ENCODE results near the gene NPTN. TPM values are rescaled to one million over a fixed set of nuclear protein-coding genes. Genes with fewer than 3 reads are reported as not detected.

The NPTN gene
- polyA plus RNA-seq, 3 donors = 86.5 to 137 (median 88.0) TPM

- Mint-ChIP-seq H3K36me3 (no peaks in the 10 kb centered on the region), H3K27ac (no peak overlapping the region), H3K4me1 (no peaks in the 10 kb centered on the region), H3K4me3 (no peak overlapping the region), H3K27me3 (ENCODE audit: low read depth in 3 of 3) (peaks cover 26 to 32% (median 31%) of the 10 kb centered on the region in 3 donors), H3K9me3 (peaks cover 0 to 2% (median 0%) of the 10 kb centered on the region in 7 donors)
- intact Hi-C loops (cut with micrococcal nuclease) = no loop called here
- H3K36me3 ChIP-seq (replicated peaks in 1 of 2; ENCODE audit: control insufficient read depth in 1 of 2, insufficient read depth in 2 of 2, low read length in 2 of 2) = no peaks in the 10 kb centered on the region
- DNase-seq = no peak
- H3K9me3 ChIP-seq (replicated peaks in 1 of 2; ENCODE audit: control insufficient read depth in 1 of 2, insufficient read depth in 1 of 2, low read length in 2 of 2) = no peaks in the 10 kb centered on the region
- WGBS (ENCODE audit: insufficient coverage) = no CpG with 5 or more reads among the region's 2 CpGs
- no peak overlapping the region for H2AFZ ChIP-seq (ENCODE audit: insufficient read depth, low read depth, low read length, poor library complexity, severe bottlenecking)
- H3K9ac ChIP-seq (ENCODE audit: insufficient read depth, low read length, poor library complexity, severe bottlenecking) = no peak overlapping the region
- no peak overlapping the region for H3K27ac ChIP-seq (ENCODE audit: low read depth in 1 of 2, low read length in 2 of 2)
- H3K4me2 ChIP-seq (replicated peaks; ENCODE audit: extremely low read depth, low read length, poor library complexity, severe bottlenecking) = no peak overlapping the region
- no peaks in the 10 kb centered on the region for H4K20me1 ChIP-seq (ENCODE audit: insufficient read depth, low read length)
- TF ChIP-seq, protein P1, sequence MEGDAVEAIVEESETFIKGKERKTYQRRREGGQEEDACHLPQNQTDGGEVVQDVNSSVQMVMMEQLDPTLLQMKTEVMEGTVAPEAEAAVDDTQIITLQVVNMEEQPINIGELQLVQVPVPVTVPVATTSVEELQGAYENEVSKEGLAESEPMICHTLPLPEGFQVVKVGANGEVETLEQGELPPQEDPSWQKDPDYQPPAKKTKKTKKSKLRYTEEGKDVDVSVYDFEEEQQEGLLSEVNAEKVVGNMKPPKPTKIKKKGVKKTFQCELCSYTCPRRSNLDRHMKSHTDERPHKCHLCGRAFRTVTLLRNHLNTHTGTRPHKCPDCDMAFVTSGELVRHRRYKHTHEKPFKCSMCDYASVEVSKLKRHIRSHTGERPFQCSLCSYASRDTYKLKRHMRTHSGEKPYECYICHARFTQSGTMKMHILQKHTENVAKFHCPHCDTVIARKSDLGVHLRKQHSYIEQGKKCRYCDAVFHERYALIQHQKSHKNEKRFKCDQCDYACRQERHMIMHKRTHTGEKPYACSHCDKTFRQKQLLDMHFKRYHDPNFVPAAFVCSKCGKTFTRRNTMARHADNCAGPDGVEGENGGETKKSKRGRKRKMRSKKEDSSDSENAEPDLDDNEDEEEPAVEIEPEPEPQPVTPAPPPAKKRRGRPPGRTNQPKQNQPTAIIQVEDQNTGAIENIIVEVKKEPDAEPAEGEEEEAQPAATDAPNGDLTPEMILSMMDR (IDR thresholded peaks at IDR 0.05) = no peak
- no peaks in the 10 kb centered on the region for H3K79me2 ChIP-seq (ENCODE audit: insufficient read depth, low read length)
- H3K4me3 ChIP-seq (replicated peaks in 1 of 3; ENCODE audit: low read depth in 2 of 3, low read length in 3 of 3) = no peak overlapping the region
- H3K4me1 ChIP-seq (ENCODE audit: control insufficient read depth in 1 of 2, insufficient read depth in 2 of 2, low read length in 2 of 2) = no peaks in the 10 kb centered on the region
- H3K27me3 ChIP-seq (ENCODE audit: control insufficient read depth in 2 of 2, insufficient read depth in 2 of 2, low read length in 2 of 2) = peaks cover 9 to 13% of the 10 kb centered on the region in 2 donors
These were observed 44.5 kb upstream of the NPTN start for GRCh38 chr15:73677733-73678132.

DNA sequence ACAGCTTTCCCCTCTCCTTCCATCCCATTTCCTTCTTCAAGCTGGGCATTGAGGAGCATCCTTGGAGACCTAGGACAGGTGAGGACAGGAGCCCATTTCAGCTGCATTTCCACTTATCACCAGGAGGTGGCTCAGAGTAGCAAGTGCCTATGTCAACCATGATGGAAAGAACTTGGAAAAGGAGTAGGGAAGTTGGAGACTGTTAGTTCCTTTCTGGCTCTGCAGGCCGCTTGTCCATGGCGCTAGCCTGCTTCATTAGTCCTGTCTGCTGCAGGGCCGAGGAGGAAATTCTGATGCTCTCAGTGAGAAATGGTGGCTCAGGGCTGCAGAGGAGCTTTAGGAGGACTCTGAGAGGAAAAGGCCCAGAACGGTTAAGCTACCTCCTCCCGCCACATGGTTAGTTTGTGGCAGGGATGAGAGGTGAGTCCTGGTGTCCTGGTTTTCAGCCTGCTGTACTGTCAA, 44.0 kb upstream of the NPTN start:
- Histone ChIP-seq H3K27ac (ENCODE audit: low read depth in 1 of 2, low read length in 2 of 2) (no peak overlapping the region), H3K4me3 (replicated peaks in 1 of 3; ENCODE audit: low read depth in 2 of 3, low read length in 3 of 3) (no peak overlapping the region), H3K36me3 (replicated peaks in 1 of 2; ENCODE audit: control insufficient read depth in 1 of 2, insufficient read depth in 2 of 2, low read length in 2 of 2) (no peaks in the 10 kb centered on the region), H2AFZ (ENCODE audit: insufficient read depth, low read depth, low read length, poor library complexity, severe bottlenecking) (no peak overlapping the region), H3K9me3 (replicated peaks in 1 of 2; ENCODE audit: control insufficient read depth in 1 of 2, insufficient read depth in 1 of 2, low read length in 2 of 2) (no peaks in the 10 kb centered on the region), H4K20me1 (ENCODE audit: insufficient read depth, low read length) (no peaks in the 10 kb centered on the region), H3K9ac (ENCODE audit: insufficient read depth, low read length, poor library complexity, severe bottlenecking) (no peak overlapping the region), H3K4me1 (ENCODE audit: control insufficient read depth in 1 of 2, insufficient read depth in 2 of 2, low read length in 2 of 2) (no peaks in the 10 kb centered on the region), H3K27me3 (ENCODE audit: control insufficient read depth in 2 of 2, insufficient read depth in 2 of 2, low read length in 2 of 2) (peaks cover 7 to 9% of the 10 kb centered on the region in 2 donors), H3K4me2 (replicated peaks; ENCODE audit: extremely low read depth, low read length, poor library complexity, severe bottlenecking) (no peak overlapping the region), H3K79me2 (ENCODE audit: insufficient read depth, low read length) (no peaks in the 10 kb centered on the region)
- no peak overlapping the region for H3K4me3 Mint-ChIP-seq
- no peaks in the 10 kb centered on the region for H3K36me3 Mint-ChIP-seq
- H3K27me3 Mint-ChIP-seq (ENCODE audit: low read depth in 3 of 3) = peaks cover 20 to 27% (median 25%) of the 10 kb centered on the region in 3 donors
- peaks cover 0 to 2% (median 0%) of the 10 kb centered on the region in 7 donors for H3K9me3 Mint-ChIP-seq
- 66% methylated on average over 5 of the region's 5 CpGs for WGBS (ENCODE audit: insufficient coverage)
- intact Hi-C loops (cut with micrococcal nuclease) = no loop called here
- DNase-seq = peak; percentile 26 to 60 (median 54)
- no peaks in the 10 kb centered on the region for H3K4me1 Mint-ChIP-seq
- no peak overlapping the region for H3K27ac Mint-ChIP-seq
- TF ChIP-seq, protein P1 (IDR thresholded peaks at IDR 0.05) = peak; percentile 77

Data from CD14-positive monocyte (primary cell).